Right lobe of liver (tissue), 6 donors: Measurements from ENCODE around the gene RANBP17. TPM values are rescaled to one million over a fixed set of nuclear protein-coding genes. Genes with fewer than 3 reads are reported as not detected.
A peak's percentile ranks its signal among the peaks of the same experiment; 100 is the strongest.

Source experiments
- ATAC-seq, 4 donors: fragments of 200-7000 bp; cut with Tn5 transposase; one replicate each; pipeline ENCODE4 v1.9.1; 2020; ENCODE audit warnings: mild to moderate bottlenecking in 4 of 4, moderate library complexity in 4 of 4
- DNase-seq, 3 donors: peaks; one replicate each; pipeline ENCODE4 v3.0.0-alpha.2; 2020
- H3K27ac ChIP-seq, 3 donors: fragments of 200-600 bp; one replicate each; pipeline ENCODE4 v1.8.0; 2022
- H3K27me3 ChIP-seq, 2 donors: fragments of 200-600 bp; one replicate each; pipeline ENCODE4 v1.8.0; 2022
- H3K36me3 ChIP-seq, 4 donors: fragments of 200-600 bp; sonication (generic) in 1 of 4; one replicate each; pipeline versions ENCODE4 v1.5.1 to v1.8.0; 2017 to 2022; ENCODE audit warnings: control low read depth in 1 of 4
- H3K4me1 ChIP-seq, 4 donors: fragments of 200-600 bp; sonication (generic) in 1 of 4; one replicate each; pipeline versions ENCODE4 v1.5.1 to v1.8.0; 2017 to 2022; ENCODE audit warnings: control low read depth in 1 of 4
- H3K4me3 ChIP-seq, 3 donors: fragments of 200-600 bp; one replicate each; pipeline ENCODE4 v1.8.0; 2022
- H3K9me3 ChIP-seq, 4 donors: fragments of 200-600 bp; sonication (generic) in 1 of 4; one replicate each; pipeline versions ENCODE4 v1.5.1 to v1.8.0; 2017 to 2022; ENCODE audit warnings: control low read depth in 1 of 4
- CTCF ChIP-seq, 4 donors: fragments of 200-600 bp in 3 of 4; fragments of 450-650 bp in 1 of 4; IDR thresholded peaks; one replicate each; pipeline versions ENCODE4 v1.5.1 to v1.8.0; 2016 to 2022; ENCODE audit warnings: antibody characterized with exemption in 4 of 4, mild to moderate bottlenecking in 2 of 4
- POLR2A ChIP-seq: fragments of 450-650 bp; IDR thresholded peaks from one replicate; pipeline ENCODE4 v1.6.1; 2017; ENCODE audit warnings: antibody characterized with exemption, mild to moderate bottlenecking
- WGBS: methylation state at CpG from one replicate; pipeline ENCODE4 v1.1.6; 2018; ENCODE audit warnings: low coverage, low lambda C conversion rate; ENCODE audit not compliant: insufficient coverage; ENCODE audit errors: missing lambda C conversion rate; 5-methylcytosine and 5-hydroxymethylcytosine counted together
- intact Hi-C, 2 donors: fragments of 100-400 bp; cut with DNase I; formaldehyde crosslinking; loops; one replicate each; pipeline versions ENCODE4 v1.11.2 to v1.14.1; 2022
- total RNA-seq, 6 experiments: library from RNA; depleted of rRNA in 2 of 6; stranded (reverse); fragments of >200 nt in 2 of 6; fragmentation: NEBNext Ultra II Directional in 3 of 6; extraction: Animal tissue kit (Norgen Biotek cat#: 25700) in 3 of 6; gene quantifications; one replicate each; pipeline versions ENCODE4 v1.1.0 to v1.2.4, GENCODE V29; 2016 to 2023
- donor health status: DM: no; HTN: yes; CAD: no.
- donor health status: DM: no; HTN: no; CAD: no.
- donor health status: DM: no; HTN: no; CAD: no.
- donor health status: DM: no; HTN: yes; CAD: no.
- donor health status: DM: no; HTN: yes; CAD: no.

The RANBP17 gene
- total RNA-seq, 6 experiments from 2014 or later = 1.5 to 5.7 (median 4.7) TPM

- intact Hi-C loops = no loop called here
- Histone ChIP-seq H3K9me3 (no peaks in the 10 kb centered on the region), H3K4me1 (no peaks in the 10 kb centered on the region), H3K4me3 (no peak overlapping the region), H3K36me3 (no peaks in the 10 kb centered on the region), H3K27me3 (no peaks in the 10 kb centered on the region), H3K27ac (no peak overlapping the region)
- DNase-seq (no peak), ATAC-seq (no peak)
- TF ChIP-seq POLR2A = no peak
- no peak for TF ChIP-seq CTCF (IDR thresholded peaks at IDR 0.05)
Measured at GRCh38 chr5:170937072-170937471, 75.3 kb downstream of the RANBP17 start.

GRCh38 chr5:170937914-170938313 lies 76.1 kb downstream of the RANBP17 start:
- intact Hi-C loops = no loop called here
- TF ChIP-seq POLR2A (no peak), CTCF (IDR thresholded peaks at IDR 0.05) (no peak)
- peak in 1 of 3 donors; percentile 49 for DNase-seq
- H3K4me1 ChIP-seq = no peaks in the 10 kb centered on the region
- no peaks in the 10 kb centered on the region for H3K27me3 ChIP-seq
- no peak overlapping the region for H3K4me3 ChIP-seq
- 23% methylated on average over 5 of the region's 5 CpGs for WGBS
- H3K9me3 ChIP-seq = no peaks in the 10 kb centered on the region
- peak in 3 of 4 donors; percentile 66 to 91 (median 84) for ATAC-seq
- H3K27ac ChIP-seq = no peak overlapping the region
- H3K36me3 ChIP-seq = no peaks in the 10 kb centered on the region

GRCh38 chr5:170939178-170939577 lies 77.4 kb downstream of the RANBP17 start:
- Histone ChIP-seq H3K4me3 (no peak overlapping the region), H3K4me1 (no peaks in the 10 kb centered on the region), H3K27me3 (no peaks in the 10 kb centered on the region), H3K9me3 (no peaks in the 10 kb centered on the region), H3K36me3 (no peaks in the 10 kb centered on the region), H3K27ac (no peak overlapping the region)
- intact Hi-C loops = no loop called here
- ATAC-seq (no peak), DNase-seq (no peak)
- 65% methylated on average over 8 of the region's 8 CpGs for WGBS
- TF ChIP-seq CTCF (IDR thresholded peaks at IDR 0.05) (no peak), POLR2A (no peak)

- no peak for ATAC-seq
- no peak overlapping the region for H3K4me3 ChIP-seq
- TF ChIP-seq CTCF (IDR thresholded peaks at IDR 0.05) = no peak
- no peak for TF ChIP-seq POLR2A
- 96% methylated on average over 6 of the region's 8 CpGs for WGBS
- no peaks in the 10 kb centered on the region for H3K9me3 ChIP-seq
- H3K36me3 ChIP-seq = no peaks in the 10 kb centered on the region
- intact Hi-C loops = no loop called here
- no peak overlapping the region for H3K27ac ChIP-seq
- H3K4me1 ChIP-seq = no peaks in the 10 kb centered on the region
- DNase-seq = no peak
- H3K27me3 ChIP-seq = no peaks in the 10 kb centered on the region
Measured at GRCh38 chr5:170941788-170942187, 80.0 kb downstream of the RANBP17 start.

- intact Hi-C loops = no loop called here
- ATAC-seq (no peak), DNase-seq (no peak)
- no peak overlapping the region for H3K4me3 ChIP-seq
- 78% methylated on average over 3 of the region's 3 CpGs for WGBS
- no peak for TF ChIP-seq POLR2A
- no peak for TF ChIP-seq CTCF (IDR thresholded peaks at IDR 0.05)
- H3K4me1 ChIP-seq = no peaks in the 10 kb centered on the region
- H3K27ac ChIP-seq = no peak overlapping the region
- no peaks in the 10 kb centered on the region for H3K36me3 ChIP-seq
- H3K27me3 ChIP-seq = no peaks in the 10 kb centered on the region
- no peaks in the 10 kb centered on the region for H3K9me3 ChIP-seq
Measured at GRCh38 chr5:170945275-170945674, 83.5 kb downstream of the RANBP17 start.
